Measurements from ENCODE around the gene AIFM2.
"Not testable (repeated sequence)": the region's sequence is repeated elsewhere in the genome, so short reads cannot be mapped to it uniquely, and the experiment has no call there.

AIFM2 gene

DNA sequence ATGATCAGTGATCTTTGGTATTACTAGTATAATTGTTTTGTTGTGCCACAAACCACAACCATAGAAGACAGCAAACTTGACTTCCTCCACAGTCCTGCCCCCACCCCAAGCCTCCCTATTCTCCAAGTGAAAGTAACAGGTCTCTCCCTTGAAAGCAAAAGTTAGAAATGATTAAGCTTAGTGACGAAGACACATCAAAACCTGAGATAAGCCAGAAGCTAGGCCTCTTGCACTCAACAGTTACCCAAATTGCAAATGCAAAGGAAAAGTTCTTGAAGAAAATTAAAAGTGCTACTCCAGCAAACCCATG, 30.2 kb upstream of the AIFM2 start:
- POLR2A ChIA-PET, result no interaction called here
- TF ChIP-seq, protein P1, sequence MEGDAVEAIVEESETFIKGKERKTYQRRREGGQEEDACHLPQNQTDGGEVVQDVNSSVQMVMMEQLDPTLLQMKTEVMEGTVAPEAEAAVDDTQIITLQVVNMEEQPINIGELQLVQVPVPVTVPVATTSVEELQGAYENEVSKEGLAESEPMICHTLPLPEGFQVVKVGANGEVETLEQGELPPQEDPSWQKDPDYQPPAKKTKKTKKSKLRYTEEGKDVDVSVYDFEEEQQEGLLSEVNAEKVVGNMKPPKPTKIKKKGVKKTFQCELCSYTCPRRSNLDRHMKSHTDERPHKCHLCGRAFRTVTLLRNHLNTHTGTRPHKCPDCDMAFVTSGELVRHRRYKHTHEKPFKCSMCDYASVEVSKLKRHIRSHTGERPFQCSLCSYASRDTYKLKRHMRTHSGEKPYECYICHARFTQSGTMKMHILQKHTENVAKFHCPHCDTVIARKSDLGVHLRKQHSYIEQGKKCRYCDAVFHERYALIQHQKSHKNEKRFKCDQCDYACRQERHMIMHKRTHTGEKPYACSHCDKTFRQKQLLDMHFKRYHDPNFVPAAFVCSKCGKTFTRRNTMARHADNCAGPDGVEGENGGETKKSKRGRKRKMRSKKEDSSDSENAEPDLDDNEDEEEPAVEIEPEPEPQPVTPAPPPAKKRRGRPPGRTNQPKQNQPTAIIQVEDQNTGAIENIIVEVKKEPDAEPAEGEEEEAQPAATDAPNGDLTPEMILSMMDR (IDR thresholded peaks at IDR 0.05; ENCODE audit: insufficient read depth, low read length, missing control alignments), result no peak
- no peak for DNase-seq (ENCODE audit: low read depth, low spot score)

DNA sequence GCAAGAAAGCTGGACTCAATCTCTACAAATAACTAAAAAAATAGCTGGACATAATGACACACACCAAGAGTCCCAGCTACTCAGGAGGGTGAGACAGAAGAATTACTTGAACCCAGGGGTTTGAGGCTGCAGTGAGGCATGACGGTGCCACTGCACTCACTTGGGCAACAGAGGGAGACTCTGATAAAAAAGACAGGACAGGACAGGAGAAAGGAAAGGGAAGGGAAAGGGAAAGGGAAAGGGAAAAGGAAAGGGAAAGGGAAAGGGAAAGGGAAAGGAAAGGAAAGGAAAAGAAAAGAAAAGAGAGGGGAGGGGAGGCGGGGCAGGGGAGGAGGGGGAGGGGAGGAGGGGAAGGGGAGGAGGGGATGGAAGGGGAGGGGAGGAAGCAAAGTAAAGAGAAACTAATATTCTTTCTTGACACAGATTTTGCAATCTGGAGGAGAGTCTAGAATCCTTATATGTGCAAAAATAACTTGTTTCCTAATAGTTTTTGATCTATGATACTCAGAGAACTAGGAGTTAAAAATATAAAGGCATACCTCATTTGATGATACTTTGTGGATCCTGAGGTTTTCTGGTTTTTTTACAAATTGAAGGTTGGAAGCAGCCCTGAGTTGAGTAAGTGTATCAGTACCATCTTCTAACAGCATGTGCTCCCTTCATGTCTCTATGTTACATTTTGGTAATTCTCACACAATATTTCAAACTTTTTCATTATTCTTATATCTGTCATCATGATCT, 29.7 kb upstream of the AIFM2 start:
- ChIA-PET CTCF (interaction anchor here (2.2 to 2.4 kb wide), 2 partner anchors 16 to 202 kb away, joined by 14 to 24 read pairs; partner anchors contain the start of gene TYSND1), POLR2A (no interaction called here)
- DNase-seq (ENCODE audit: low read depth, low spot score), result no peak
- TF ChIP-seq, protein P1 (IDR thresholded peaks at IDR 0.05; ENCODE audit: insufficient read depth, low read length, missing control alignments), result no peak
- no peak overlapping the region for H3K4me3 ChIP-seq (ENCODE audit: low read depth, low read length)

More for the DNA sequence above, 30.2 kb upstream of the AIFM2 start:
- CTCF ChIA-PET, result interaction anchor here (0.8 to 0.9 kb wide), 2 partner anchors 11 to 15 kb away, joined by 3 to 4 read pairs; no protein-coding TSS in a partner anchor
- H3K4me3 ChIP-seq (ENCODE audit: low read depth, low read length), result no peak overlapping the region

DNA sequence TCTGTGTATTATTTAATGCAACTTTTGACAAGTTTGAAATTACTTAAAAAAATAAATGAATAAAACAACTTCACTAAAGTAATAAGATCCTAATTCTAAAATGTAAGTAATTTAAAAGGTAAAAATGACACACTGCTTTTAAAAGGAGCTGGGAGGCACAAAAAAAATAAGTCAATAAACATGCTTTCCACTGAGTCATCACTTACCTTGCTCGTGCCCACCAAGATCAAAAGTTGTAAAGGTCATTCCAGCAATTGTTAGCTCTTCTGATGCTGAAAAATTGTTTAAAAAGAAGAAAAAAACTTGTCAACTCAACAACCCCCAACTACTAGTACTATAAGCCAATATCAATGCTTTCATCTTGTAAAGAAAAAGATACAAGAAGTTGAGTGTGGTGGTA, 28.2 kb upstream of the AIFM2 start:
- H3K4me3 ChIP-seq (ENCODE audit: low read depth, low read length), result no peak overlapping the region
- TF ChIP-seq, protein P1 (IDR thresholded peaks at IDR 0.05; ENCODE audit: insufficient read depth, low read length, missing control alignments), result no peak
- POLR2A ChIA-PET, result interaction anchor here (1.3 kb wide), 1 partner anchor 10 kb away, joined by 11 read pairs; the partner anchor contains the start of gene SAR1A
- CTCF ChIA-PET, result interaction anchor here (1.0 to 2.4 kb wide), 3 partner anchors 15 to 204 kb away, joined by 3 to 24 read pairs (median 14); partner anchors contain the start of gene TYSND1
- DNase-seq (ENCODE audit: low read depth, low spot score), result no peak

DNA sequence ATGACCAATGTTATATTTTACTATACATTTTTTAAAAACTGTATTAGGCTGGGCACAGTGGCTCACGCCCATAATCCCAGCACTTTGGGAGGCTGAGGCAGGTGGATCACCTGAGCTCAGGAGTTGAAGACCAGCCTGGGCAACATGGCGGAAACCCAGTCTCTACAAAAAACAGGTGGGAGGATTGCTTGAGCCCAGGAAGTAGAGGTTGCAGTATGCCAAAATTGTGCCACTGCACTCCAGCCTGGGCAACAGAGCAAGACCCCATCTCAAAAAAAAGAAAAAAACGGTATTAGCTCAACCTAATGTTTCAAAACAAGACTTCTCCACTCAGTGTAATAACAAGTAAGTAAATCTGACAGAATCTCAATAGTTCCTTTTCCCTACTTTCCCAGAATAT, 26.7 kb upstream of the AIFM2 start:
- ChIA-PET POLR2A (interaction anchor here (1.2 kb wide), 1 partner anchor 13 kb away, joined by 3 read pairs; the partner anchor contains the start of gene TYSND1), CTCF (interaction anchor here (1.0 to 4.7 kb wide), 3 partner anchors 8 to 14 kb away, joined by 3 to 58 read pairs (median 3); partner anchors contain the start of gene TYSND1)
- DNase-seq (ENCODE audit: low read depth, low spot score); H3K4me3 ChIP-seq (ENCODE audit: low read depth, low read length): not testable (repeated sequence)

DNA sequence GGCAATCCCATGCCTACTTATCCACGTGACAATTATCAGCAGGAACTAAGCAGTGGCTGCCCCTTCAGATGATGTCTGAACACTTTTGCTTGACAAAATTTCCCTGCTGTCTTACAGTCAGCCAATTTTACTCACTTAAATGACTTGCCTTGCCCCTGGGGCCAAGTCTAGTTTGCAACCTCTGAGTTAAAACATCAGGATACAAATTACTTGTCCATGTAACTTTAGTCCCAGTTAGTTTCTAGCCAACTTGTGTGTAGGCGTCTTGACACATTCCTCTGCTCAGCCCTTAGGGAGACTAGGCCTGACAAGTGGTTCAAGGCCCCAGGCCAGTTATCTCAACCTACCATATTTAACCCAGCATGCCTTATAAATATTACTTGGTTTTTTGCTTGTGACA, 25.5 kb upstream of the AIFM2 start:
- CTCF ChIA-PET, result interaction anchor here (1.5 to 4.7 kb wide), 3 partner anchors 12 to 206 kb away, joined by 4 to 58 read pairs (median 9); partner anchors contain the start of gene TYSND1
- POLR2A ChIA-PET, result no interaction called here
- H3K4me3 ChIP-seq (ENCODE audit: low read depth, low read length), result no peak overlapping the region
- TF ChIP-seq, protein P1 (IDR thresholded peaks at IDR 0.05; ENCODE audit: insufficient read depth, low read length, missing control alignments), result no peak
- DNase-seq (ENCODE audit: low read depth, low spot score), result no peak

DNA sequence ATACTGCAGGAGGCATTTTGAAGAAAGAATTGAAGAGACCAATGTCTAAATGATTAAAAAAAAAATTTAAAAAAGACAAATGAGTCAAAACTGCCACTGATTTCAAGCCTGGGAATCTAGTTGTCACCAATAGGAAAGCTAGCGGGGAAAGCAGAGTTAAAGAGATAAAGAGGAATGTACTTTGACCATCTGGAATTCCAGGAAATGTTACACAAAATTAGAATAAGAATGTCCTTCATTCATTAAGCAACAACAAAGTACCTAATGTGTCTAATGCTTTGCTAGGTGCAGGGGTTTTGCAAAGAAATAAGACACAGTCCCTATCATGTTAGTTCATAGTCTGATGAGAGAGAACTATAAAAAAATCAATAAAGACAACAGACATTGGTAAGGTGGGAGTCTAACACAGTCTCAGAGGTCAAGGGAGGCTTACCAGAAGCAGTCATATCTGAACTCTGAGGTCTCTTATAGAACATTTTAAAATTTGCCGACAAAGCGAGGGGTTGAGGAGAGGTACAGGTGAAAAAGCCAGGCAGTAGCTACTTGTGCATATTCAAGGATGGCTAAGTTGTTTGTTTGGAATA, 22.7 kb upstream of the AIFM2 start:
- POLR2A ChIA-PET, result no interaction called here
- H3K4me3 ChIP-seq (ENCODE audit: low read depth, low read length), result no peak overlapping the region
- CTCF ChIA-PET, result interaction anchor here (0.6 to 4.7 kb wide), 4 partner anchors 9 to 39 kb away, joined by 3 to 58 read pairs (median 10); partner anchors contain the start of gene TYSND1

More for the DNA sequence above, 22.7 kb upstream of the AIFM2 start:
- TF ChIP-seq, protein P1 (IDR thresholded peaks at IDR 0.05; ENCODE audit: insufficient read depth, low read length, missing control alignments), result no peak
- DNase-seq (ENCODE audit: low read depth, low spot score), result no peak

Measured in AG04449 (cell line).